Motor neuron (in vitro differentiated cells): ENCODE results near the gene KIF6. TPM values are rescaled to one million over a fixed set of nuclear protein-coding genes. Genes with fewer than 3 reads are reported as not detected.

ENCODE experiments used
- ATAC-seq, 8 experiments: fragments of 200-7000 bp; cut with Tn5 transposase; replicated peaks in 6 of 8; 2 replicates each; pipeline ENCODE4 v1.8.0; 2021; ENCODE audit warnings: mild to moderate bottlenecking in 8 of 8, moderate library complexity in 8 of 8
- H3K27ac ChIP-seq, 2 donors: fragments of 250-450 bp; sonication (Bioruptor Pico); 2 replicates each; pipeline ENCODE4 v1.9.0; 2021; ENCODE audit warnings: antibody characterized with exemption in 2 of 2, mild to moderate bottlenecking in 2 of 2, moderate library complexity in 1 of 2
- H3K4me1 ChIP-seq, 2 donors: fragments of 250-450 bp; sonication (Bioruptor Pico); replicated peaks in 1 of 2; 2 replicates each; pipeline ENCODE4 v1.6.1; 2021; ENCODE audit warnings: antibody characterized with exemption in 2 of 2, mild to moderate bottlenecking in 2 of 2, moderate library complexity in 1 of 2
- H3K4me3 ChIP-seq, 5 donors: fragments of 250-450 bp; sonication (Bioruptor Pico); 2 replicates each; pipeline ENCODE4 v1.9.0; 2021; ENCODE audit warnings: antibody characterized with exemption in 5 of 5, mild to moderate bottlenecking in 5 of 5, moderate library complexity in 4 of 5
- WGBS, 10 experiments: fragments of 450-650 bp; shearing (Covaris generic); methylation state at CpG; one replicate each; pipeline ENCODE4 v1.0.0; 2022; 5-methylcytosine and 5-hydroxymethylcytosine counted together
- in situ Hi-C, 9 experiments: fragments of 400-800 bp; cut with MboI; loops; one replicate each; pipeline ENCODE4 v1.15.0; 2021; ENCODE audit warnings: low sequenced_read_pairs in 9 of 9, low pct_unique_long_range_greater_than_20kb in 2 of 9; ENCODE audit not compliant: unreplicated experiment in 9 of 9
- total RNA-seq, 8 experiments: library from RNA; unstranded; fragments of 300-600 nt; gene quantifications; 2 replicates each; pipeline versions ENCODE4 v1.2.3 to v1.2.4, GENCODE V29; 2022

Gene KIF6
- total RNA-seq, 8 experiments from 2014 or later: 1.0 to 2.8 (median 1.6) TPM

- H3K4me3 ChIP-seq: no peak overlapping the region
- peak in 6 of 8 experiments; percentile 44 to 95 (median 86) for ATAC-seq
- WGBS, 10 experiments: 14 to 66% (median 28%) methylated on average over 2 to 9 of the region's 10 CpGs; no CpG with 5 or more reads in 2 of the 10 experiments
- no peak overlapping the region for H3K27ac ChIP-seq
- H3K4me1 ChIP-seq: peaks cover 26 to 31% of the 10 kb centered on the region in 2 donors
- in situ Hi-C loops: no loop called here
Measured at GRCh38 chr6:39339868-39340550, 385.2 kb downstream of the KIF6 start.

GRCh38 chr6:39339096-39339867 lies 385.9 kb downstream of the KIF6 start:
- 33 to 92% (median 69%) methylated on average over 1 to 5 of the region's 9 CpGs; no CpG with 5 or more reads in 2 of the 10 experiments for WGBS, 10 experiments

GRCh38 chr6:39338397-39338796 lies 386.8 kb downstream of the KIF6 start:
- WGBS, 10 experiments: 85 to 94% (median 90%) methylated on average over 2 to 3 of the region's 5 CpGs; no CpG with 5 or more reads in 7 of the 10 experiments
- in situ Hi-C loops: no loop called here
- Histone ChIP-seq H3K4me3 (no peak overlapping the region), H3K4me1 (peaks cover 26 to 31% of the 10 kb centered on the region in 2 donors), H3K27ac (no peak overlapping the region)
- ATAC-seq: no peak

More at GRCh38 chr6:39339096-39339867, 385.9 kb downstream of the KIF6 start:
- in situ Hi-C loops: no loop called here
- Histone ChIP-seq H3K27ac (no peak overlapping the region), H3K4me1 (peaks cover 26 to 31% of the 10 kb centered on the region in 2 donors), H3K4me3 (no peak overlapping the region)
- peak in 1 of 8 experiments; percentile 10 for ATAC-seq

- in situ Hi-C loops: no loop called here
- ATAC-seq: peak in 1 of 8 experiments; percentile 53
- H3K4me3 ChIP-seq: no peak overlapping the region
- 0 to 55% (median 22%) methylated on average over 1 to 5 of the region's 5 CpGs; no CpG with 5 or more reads in 3 of the 10 experiments for WGBS, 10 experiments
- no peak overlapping the region for H3K27ac ChIP-seq
- peaks cover 26 to 31% of the 10 kb centered on the region in 2 donors for H3K4me1 ChIP-seq
Measured at GRCh38 chr6:39335780-39336545, 389.2 kb downstream of the KIF6 start.

GRCh38 chr6:39333644-39334438 lies 391.4 kb downstream of the KIF6 start:
- in situ Hi-C loops: no loop called here
- no peak for ATAC-seq
- 10 to 92% (median 43%) methylated on average over 1 to 4 of the region's 7 CpGs; no CpG with 5 or more reads in 2 of the 10 experiments for WGBS, 10 experiments
- Histone ChIP-seq H3K4me3 (no peak overlapping the region), H3K4me1 (peaks cover 12% of the 10 kb centered on the region in 2 donors), H3K27ac (no peak overlapping the region)

- WGBS, 10 experiments: 20 to 100% (median 86%) methylated on average over 1 of the region's 3 CpGs; no CpG with 5 or more reads in 7 of the 10 experiments
- no peak overlapping the region for H3K4me3 ChIP-seq
- ATAC-seq: no peak
- in situ Hi-C loops: no loop called here
- peaks cover 25 to 31% of the 10 kb centered on the region in 2 donors for H3K4me1 ChIP-seq
- H3K27ac ChIP-seq: no peak overlapping the region
Measured at GRCh38 chr6:39330476-39330875, 394.7 kb downstream of the KIF6 start.

- in situ Hi-C loops: no loop called here
- no peak overlapping the region for H3K4me3 ChIP-seq
- H3K4me1 ChIP-seq: peaks cover 25 to 31% of the 10 kb centered on the region in 2 donors
- no peak for ATAC-seq
- 0 to 100% (median 86%) methylated on average over 1 to 3 of the region's 3 CpGs; no CpG with 5 or more reads in 3 of the 10 experiments for WGBS, 10 experiments
- no peak overlapping the region for H3K27ac ChIP-seq
Measured at GRCh38 chr6:39330057-39330456, 395.2 kb downstream of the KIF6 start.

- ATAC-seq: no peak
- Histone ChIP-seq H3K4me1 (peaks cover 25 to 31% of the 10 kb centered on the region in 2 donors), H3K27ac (peak overlapping the region in 1 of 2 donors; percentile 75), H3K4me3 (no peak overlapping the region)
- 40 to 80% (median 55%) methylated on average over 1 to 4 of the region's 12 CpGs; no CpG with 5 or more reads in 6 of the 10 experiments for WGBS, 10 experiments
- in situ Hi-C loops: no loop called here
Measured at GRCh38 chr6:39328066-39328465, 397.1 kb downstream of the KIF6 start.

GRCh38 chr6:39327507-39327906 lies 397.7 kb downstream of the KIF6 start:
- ATAC-seq: peak in 5 of 8 experiments; percentile 86 to 92 (median 91)
- 0 to 60% (median 23%) methylated on average over 1 to 5 of the region's 5 CpGs; no CpG with 5 or more reads in 1 of the 10 experiments for WGBS, 10 experiments
- peaks cover 25 to 31% of the 10 kb centered on the region in 2 donors for H3K4me1 ChIP-seq
- peak overlapping the region; percentile 25 to 75 for H3K27ac ChIP-seq
- H3K4me3 ChIP-seq: no peak overlapping the region
- in situ Hi-C loops: no loop called here

GRCh38 chr6:39322306-39322850 lies 402.8 kb downstream of the KIF6 start, which contains the start of gene KCNK16:
Gene KCNK16, minus strand, starts transcription at chr6:39322702. Its CDS starts 162 bp downstream, at chr6:39322540.
- Histone ChIP-seq H3K4me3 (no peak within 1 kb of the TSS), H3K4me1 (peaks cover 11 to 17% of the 10 kb centered on the region in 2 donors), H3K27ac (peak within 1 kb of the TSS in 1 of 2 donors; percentile 33)
- WGBS, 10 experiments: 66 to 100% (median 92%) methylated on average over 1 to 4 of the region's 11 CpGs; no CpG with 5 or more reads in 6 of the 10 experiments
- ATAC-seq: peak in 1 of 8 experiments; percentile 36
- in situ Hi-C loops: loop anchor here in 8 of 9 experiments (25.0 kb wide), 5 partner anchors 160 to 460 kb away; no protein-coding TSS in a partner anchor

- in situ Hi-C loops: loop anchor here in 8 of 9 experiments (25.0 kb wide), 5 partner anchors 159 to 459 kb away; no protein-coding TSS in a partner anchor
- Histone ChIP-seq H3K27ac (no peak overlapping the region), H3K4me1 (peaks cover 4 to 11% of the 10 kb centered on the region in 2 donors), H3K4me3 (no peak overlapping the region)
- WGBS, 10 experiments: 0 to 88% (median 69%) methylated on average over 1 to 3 of the region's 5 CpGs; no CpG with 5 or more reads in 4 of the 10 experiments
- no peak for ATAC-seq
Measured at GRCh38 chr6:39321761-39322160, 403.4 kb downstream of the KIF6 start.
